OCI-LY1 (cell line): ENCODE results near the gene PLEKHG4.

Experiments used
- H2AFZ ChIP-seq: fragments of 200-600 bp; sonication (generic), shearing (Covaris generic); 2 replicates; pipeline ENCODE4 v1.6.0; 2014; ENCODE audit warnings: antibody characterized with exemption, mild to moderate bottlenecking, low read length
- H3F3A ChIP-seq: fragments of 200-600 bp; sonication (generic), shearing (Covaris generic); 2 replicates; pipeline ENCODE4 v1.6.0; 2014; ENCODE audit warnings: mild to moderate bottlenecking, antibody characterized with exemption, low read length, moderate library complexity; ENCODE audit not compliant: insufficient read depth
- H3K27ac ChIP-seq: fragments of 200-600 bp; sonication (generic); 2 replicates; pipeline ENCODE4 v1.5.1; 2014; ENCODE audit warnings: low read length, mixed run types, mild to moderate bottlenecking, low read depth; ENCODE audit not compliant: poor library complexity, severe bottlenecking
- H3K27me3 ChIP-seq: fragments of 200-600 bp; sonication (generic); 2 replicates; pipeline ENCODE4 v1.6.0; 2014; ENCODE audit warnings: antibody characterized with exemption, mild to moderate bottlenecking, low read length, moderate library complexity; ENCODE audit not compliant: insufficient read depth
- H3K36me3 ChIP-seq: fragments of 200-600 bp; sonication (generic); 2 replicates; pipeline ENCODE4 v1.6.1; 2014; ENCODE audit warnings: mild to moderate bottlenecking, antibody characterized with exemption, low read length, moderate library complexity, mixed read lengths; ENCODE audit not compliant: insufficient read depth
- H3K4me1 ChIP-seq: fragments of 200-600 bp; sonication (generic); 2 replicates; pipeline ENCODE4 v1.5.1; 2014; ENCODE audit warnings: mild to moderate bottlenecking, low read length, moderate library complexity; ENCODE audit not compliant: insufficient read depth, severe bottlenecking
- H3K4me2 ChIP-seq: fragments of 200-600 bp; sonication (generic), shearing (Covaris generic); 2 replicates; pipeline ENCODE4 v1.6.1; 2014; ENCODE audit warnings: low read length
- H3K4me3 ChIP-seq: fragments of 200-600 bp; sonication (generic); 2 replicates; pipeline ENCODE4 v1.5.1; 2014; ENCODE audit warnings: low read length, low read depth, mild to moderate bottlenecking, mixed read lengths; ENCODE audit not compliant: poor library complexity, severe bottlenecking
- H3K79me2 ChIP-seq: fragments of 200-600 bp; shearing (Covaris generic); 2 replicates; pipeline ENCODE4 v1.6.1; 2016; ENCODE audit warnings: mixed run types, low read length, mixed read lengths; ENCODE audit not compliant: insufficient read depth
- H3K9ac ChIP-seq: fragments of 200-600 bp; sonication (generic), shearing (Covaris generic); 2 replicates; pipeline ENCODE4 v1.6.1; 2014; ENCODE audit warnings: mild to moderate bottlenecking, low read length, mixed read lengths
- H3K9me2 ChIP-seq: fragments of 200-600 bp; sonication (generic), shearing (Covaris generic); 2 replicates; pipeline ENCODE4 v1.6.1; 2014; ENCODE audit warnings: low read depth, mild to moderate bottlenecking, low read length, mixed read lengths
- H3K9me3 ChIP-seq: fragments of 200-600 bp; shearing (Covaris generic); 2 replicates; pipeline ENCODE4 v1.6.1; 2014; ENCODE audit warnings: low read length, mixed read lengths
- H4K20me1 ChIP-seq: fragments of 200-600 bp; sonication (generic), shearing (Covaris generic); 2 replicates; pipeline ENCODE4 v1.6.0; 2016; ENCODE audit warnings: mild to moderate bottlenecking, low read length; ENCODE audit not compliant: insufficient read depth
- CTCF ChIP-seq: fragments of 200-600 bp; sonication (generic), shearing (Covaris generic); IDR thresholded peaks from 2 replicates; pipeline ENCODE4 v1.5.1; 2017; ENCODE audit warnings: mild to moderate bottlenecking, antibody characterized with exemption, low read length, moderate library complexity, mixed read lengths
- EZH2 ChIP-seq: fragments of 200-600 bp; sonication (generic), shearing (Covaris generic); IDR thresholded peaks from 2 replicates; pipeline ENCODE4 v1.8.0; 2017; ENCODE audit warnings: borderline replicate concordance, mixed run types, mild to moderate bottlenecking, antibody characterized with exemption, low read length, moderate library complexity, mixed read lengths

Gene PLEKHG4

GRCh38 chr16:67302076-67302475 lies 22.7 kb downstream of the PLEKHG4 start:
- Histone ChIP-seq H3K27me3 (peaks cover 14% of the 10 kb centered on the region; the same call in 1 of the 2 replicates), H3F3A (no peaks in the 10 kb centered on the region), H2AFZ (no peak overlapping the region), H3K4me2 (no peak overlapping the region), H3K36me3 (no peaks in the 10 kb centered on the region; the same call in 1 of the 2 replicates), H3K4me1 (no peaks in the 10 kb centered on the region), H3K79me2 (no peaks in the 10 kb centered on the region), H3K9ac (no peak overlapping the region), H4K20me1 (no peaks in the 10 kb centered on the region), H3K4me3 (no peak overlapping the region), H3K9me2 (no peaks in the 10 kb centered on the region), H3K27ac (no peak overlapping the region), H3K9me3 (no peaks in the 10 kb centered on the region)
- TF ChIP-seq EZH2 (no peak), CTCF (no peak)

- no peaks in the 10 kb centered on the region for H3K9me2 ChIP-seq
- no peak overlapping the region for H3K9ac ChIP-seq
- H3K36me3 ChIP-seq, result no peaks in the 10 kb centered on the region; the same call in 1 of the 2 replicates
- no peak overlapping the region for H3K4me2 ChIP-seq
- H4K20me1 ChIP-seq, result no peaks in the 10 kb centered on the region
- H3K4me3 ChIP-seq, result no peak overlapping the region
- no peaks in the 10 kb centered on the region for H3K79me2 ChIP-seq
- no peak overlapping the region for H2AFZ ChIP-seq
- no peaks in the 10 kb centered on the region for H3K9me3 ChIP-seq
- H3K27ac ChIP-seq, result no peak overlapping the region
- no peaks in the 10 kb centered on the region for H3F3A ChIP-seq
- TF ChIP-seq CTCF, result no peak
- TF ChIP-seq EZH2, result no peak
- no peaks in the 10 kb centered on the region for H3K4me1 ChIP-seq
- peaks cover 14% of the 10 kb centered on the region; the same call in 1 of the 2 replicates for H3K27me3 ChIP-seq
Measured at GRCh38 chr16:67302970-67303369, 23.6 kb downstream of the PLEKHG4 start.

- Histone ChIP-seq H3K4me3 (no peak overlapping the region), H3K79me2 (no peaks in the 10 kb centered on the region), H3K36me3 (no peaks in the 10 kb centered on the region; the same call in 1 of the 2 replicates), H3F3A (no peaks in the 10 kb centered on the region), H2AFZ (no peak overlapping the region), H3K9me3 (no peaks in the 10 kb centered on the region), H3K4me2 (no peak overlapping the region), H3K27me3 (peaks cover 14% of the 10 kb centered on the region; the same call in 1 of the 2 replicates), H4K20me1 (no peaks in the 10 kb centered on the region), H3K27ac (no peak overlapping the region), H3K9me2 (no peaks in the 10 kb centered on the region), H3K9ac (no peak overlapping the region), H3K4me1 (no peaks in the 10 kb centered on the region)
- TF ChIP-seq EZH2, result no peak
- TF ChIP-seq CTCF, result no peak
Measured at GRCh38 chr16:67304020-67304419, 24.7 kb downstream of the PLEKHG4 start.
